Right hindlimb (tissue), 1 donor: Measurements from ENCODE around the gene IL9.

ENCODE experiments used
- DNase-seq: peaks from one replicate; pipeline ENCODE4 v3.0.0-alpha.2; 2018

The IL9 gene

DNA sequence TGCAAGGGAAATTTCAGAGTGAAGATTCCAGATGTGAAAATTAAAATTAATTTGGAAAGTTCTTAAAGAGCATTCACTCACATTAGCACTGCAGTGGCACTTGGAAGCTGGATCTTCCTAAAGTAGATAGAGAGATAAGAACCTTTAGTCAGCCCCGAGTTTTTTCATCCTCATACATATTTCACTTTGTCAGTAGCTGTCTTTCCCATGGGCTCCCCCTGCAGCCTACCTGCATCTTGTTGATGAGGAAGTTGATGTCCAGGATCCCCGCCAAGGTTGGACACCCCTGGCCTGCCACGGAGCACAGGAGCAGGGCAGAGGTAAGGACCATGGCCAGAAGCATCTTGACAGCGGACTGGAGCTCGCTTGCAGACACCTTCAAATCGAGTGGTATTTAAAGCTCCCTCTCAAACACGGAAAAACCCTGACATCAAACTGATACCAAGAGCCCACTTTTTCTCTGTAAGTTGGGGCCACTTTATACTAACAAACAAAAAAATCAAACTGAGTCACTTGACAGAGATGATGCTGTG lies at the start of gene IL9:
Gene IL9 (minus strand): TSS at position 368 of the 533 bp plus-strand sequence. CDS start 25 bp downstream, at position 343.
- no peak for DNase-seq

DNA sequence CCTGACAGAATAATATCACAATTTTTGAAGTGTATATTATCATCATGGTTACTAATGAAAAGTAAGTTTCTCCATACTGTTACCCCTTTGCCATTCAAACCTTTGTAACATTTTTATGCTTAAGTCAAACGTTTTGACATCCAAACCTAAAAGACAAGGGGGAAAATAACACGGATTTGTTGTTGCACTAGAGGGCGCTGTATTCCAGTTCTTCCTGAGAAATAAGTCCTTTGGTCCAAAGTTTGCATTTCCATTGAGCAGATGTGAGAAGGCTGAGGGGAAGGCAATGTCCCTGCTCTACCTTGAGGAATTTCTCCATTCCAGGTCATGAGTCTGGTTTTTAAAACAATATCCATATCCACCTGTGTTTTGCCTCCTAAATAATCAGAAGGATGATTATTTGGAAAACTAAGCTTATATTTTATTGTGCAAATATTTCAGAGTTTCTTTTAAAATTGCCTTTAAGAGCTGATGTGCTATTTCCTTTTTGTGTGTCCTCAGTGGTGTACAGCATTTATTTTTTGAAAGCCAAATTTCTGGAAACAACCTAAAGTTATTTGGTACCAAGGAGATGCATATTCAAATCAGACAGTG lies 49.4 kb upstream of the IL9 start:
- peak; percentile 54 for DNase-seq

DNA sequence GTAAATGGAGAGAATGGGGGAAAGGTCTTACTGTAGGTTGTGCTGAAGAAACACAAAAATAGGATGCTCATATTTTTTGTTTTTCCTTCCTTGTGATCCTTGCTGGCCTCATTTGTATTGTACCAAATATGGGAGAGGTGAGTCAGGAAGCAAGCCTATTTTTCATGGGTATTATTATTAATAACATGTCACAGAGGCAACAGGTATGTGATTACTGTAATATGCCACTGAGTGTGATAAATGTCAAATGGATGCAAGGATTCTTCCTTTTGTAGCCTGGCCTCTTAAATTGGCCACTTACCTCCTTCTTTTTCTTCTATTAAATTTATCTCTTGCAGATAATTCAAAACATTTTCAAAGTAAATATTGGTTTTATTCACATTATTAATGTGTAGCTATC lies 48.9 kb upstream of the IL9 start:
- DNase-seq: no peak

DNA sequence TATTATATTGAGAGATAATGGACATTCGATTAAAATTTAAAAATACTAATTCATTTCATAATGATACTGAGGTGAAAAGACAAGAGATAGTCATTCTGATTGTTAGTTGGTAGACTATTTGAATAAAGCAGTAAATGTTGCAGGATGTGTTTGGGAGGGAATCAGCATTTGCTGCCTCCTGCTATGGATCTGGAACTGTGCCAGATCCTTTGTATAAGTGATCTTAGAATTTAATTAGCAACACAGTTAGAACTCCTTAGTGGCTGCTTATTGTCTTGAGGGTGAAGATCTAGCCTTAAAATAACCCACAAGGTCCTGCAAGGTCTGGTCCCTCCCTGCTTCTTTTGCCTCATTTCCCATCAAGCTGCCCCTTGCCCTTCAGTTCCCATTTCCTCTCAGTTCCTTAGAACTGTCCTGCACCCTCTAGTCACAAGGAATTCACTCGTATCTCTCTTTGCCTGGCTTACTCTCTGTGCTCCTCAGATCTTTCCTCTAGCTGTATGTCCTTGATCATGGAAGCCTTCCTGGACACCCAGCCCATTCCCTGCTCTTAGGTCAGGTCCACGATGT lies 46.6 kb upstream of the IL9 start:
- DNase-seq: no peak

DNA sequence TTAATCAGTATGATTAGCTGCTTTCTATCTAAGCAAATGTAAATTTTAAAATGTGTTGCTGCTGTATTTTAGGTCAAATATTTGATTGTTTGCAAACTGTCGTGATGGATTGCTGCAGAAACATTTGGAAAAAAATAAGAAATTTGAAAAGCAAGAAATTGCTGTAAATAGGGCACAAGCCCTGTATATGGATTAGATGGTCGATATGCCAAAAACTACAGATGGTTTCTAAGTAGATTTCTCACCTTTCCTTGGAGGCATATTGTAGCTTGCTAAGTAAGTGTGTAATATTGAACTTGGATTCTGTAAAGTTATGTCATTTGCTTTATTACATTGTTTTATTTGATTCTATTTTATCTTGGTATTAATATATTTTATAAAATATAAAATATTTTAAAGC lies 46.1 kb upstream of the IL9 start:
- DNase-seq: no peak

DNA sequence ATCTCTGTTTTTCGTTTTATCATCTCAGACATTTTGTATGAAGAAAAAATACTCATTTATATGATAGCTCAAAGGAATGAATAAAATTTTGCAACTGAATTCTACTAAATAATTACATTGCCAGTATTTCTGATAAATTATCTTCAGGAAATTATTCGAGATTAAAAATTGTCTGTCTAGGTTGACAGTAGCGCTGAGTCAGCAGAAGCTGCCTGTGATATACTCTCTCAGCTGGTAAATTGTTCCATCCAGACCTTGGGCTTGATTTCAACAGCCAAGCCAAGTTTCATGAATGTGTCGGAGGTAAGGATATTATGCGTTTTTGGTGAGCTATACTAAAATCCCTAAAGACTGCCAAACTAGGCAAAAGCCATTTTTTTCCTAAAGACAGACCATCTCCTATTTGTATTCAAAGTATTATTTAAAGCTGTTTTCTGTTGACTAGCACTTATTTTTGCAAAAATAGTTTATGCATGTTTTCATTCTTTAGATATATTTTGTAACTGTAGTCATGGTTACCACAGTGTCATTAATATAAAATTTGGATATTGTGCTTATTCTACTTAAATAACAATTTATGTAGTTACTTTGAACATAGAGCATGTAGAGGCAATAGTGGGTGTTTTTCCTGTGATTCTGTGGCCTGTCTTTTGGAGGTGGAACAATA lies 41.7 kb upstream of the IL9 start:
- DNase-seq: no peak

DNA sequence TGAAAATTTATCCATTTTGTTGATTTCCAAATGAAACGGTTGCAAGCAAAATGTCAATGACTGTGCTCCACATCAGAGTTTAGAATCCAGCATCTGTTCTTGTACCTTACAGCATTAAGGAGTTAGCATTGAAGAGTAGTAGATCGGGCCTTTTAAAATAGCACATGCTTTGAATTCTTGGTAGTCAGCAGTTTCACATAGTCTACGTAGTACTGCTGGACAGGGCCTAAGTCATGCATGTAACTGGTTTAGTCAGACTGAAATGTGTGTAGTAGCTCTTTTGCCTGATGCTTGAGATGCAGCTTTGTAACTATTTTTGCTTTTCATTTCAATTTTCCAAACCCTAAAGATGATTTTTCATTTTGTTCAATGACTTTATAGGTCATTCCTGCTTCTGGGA lies 39.3 kb upstream of the IL9 start:
- DNase-seq: no peak

DNA sequence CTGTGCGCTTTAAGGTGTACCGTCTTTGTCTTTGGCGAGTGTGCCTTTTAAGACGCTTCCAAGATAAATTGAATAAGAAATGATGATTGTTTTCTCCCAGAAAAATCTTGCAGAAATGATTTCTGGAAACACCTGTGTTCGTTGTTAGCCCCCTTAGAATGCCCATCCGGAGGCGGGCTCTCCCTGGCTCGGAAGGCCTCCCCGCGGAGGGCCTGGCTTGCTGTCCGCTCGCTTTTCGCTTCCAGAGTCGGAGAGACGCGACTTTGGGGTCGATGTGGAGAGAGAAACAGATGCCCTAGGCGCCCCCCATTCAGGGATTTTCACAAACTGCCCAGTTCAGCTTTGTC lies 35.3 kb upstream of the IL9 start:
- DNase-seq: no peak

DNA sequence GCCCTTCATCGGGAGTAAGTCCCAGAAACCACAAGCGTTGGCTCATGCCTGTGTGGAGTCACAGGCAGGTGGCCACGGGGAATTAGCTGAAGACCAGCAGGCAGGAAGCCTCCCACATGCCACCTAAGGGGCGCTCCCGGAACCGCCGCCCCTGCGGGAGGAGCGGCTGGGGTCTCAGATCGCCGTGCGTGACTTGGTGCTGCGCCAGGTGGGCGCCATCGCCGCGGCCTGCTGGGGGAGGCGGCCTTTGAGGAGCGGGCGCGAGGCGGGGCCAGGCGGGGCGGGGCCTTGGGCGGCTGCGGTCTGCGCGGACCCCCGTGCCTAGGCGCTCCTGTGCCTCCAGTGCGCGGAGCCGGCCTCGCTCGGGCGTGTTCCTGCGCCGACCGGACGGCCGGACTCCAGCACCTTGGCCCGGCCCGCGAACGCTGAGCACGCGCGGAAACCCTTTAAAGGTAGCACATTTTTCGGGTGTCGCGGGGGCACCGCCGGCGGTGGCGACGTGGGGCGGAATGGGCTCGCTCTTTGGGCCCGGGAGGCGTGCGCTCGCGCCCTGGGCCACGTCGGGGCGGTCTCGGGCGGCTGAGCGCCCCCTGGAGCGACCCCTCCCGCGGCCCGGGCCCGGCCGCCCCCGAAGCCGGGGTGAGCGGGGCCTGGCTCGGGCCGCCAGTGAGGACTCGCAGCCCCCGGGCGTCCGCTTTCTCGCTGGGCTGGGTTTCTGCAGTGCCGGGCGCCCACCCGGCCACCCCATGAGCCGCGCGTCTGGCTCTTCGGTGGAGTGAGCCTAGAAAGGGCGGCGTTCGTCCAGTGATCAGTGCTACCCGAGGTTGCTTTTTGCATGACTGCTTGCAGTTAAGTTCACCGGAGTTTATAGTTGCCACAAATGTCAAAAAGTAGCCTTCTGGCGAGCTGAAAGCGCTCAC lies 34.6 kb upstream of the IL9 start:
- peak; percentile 32 for DNase-seq

DNA sequence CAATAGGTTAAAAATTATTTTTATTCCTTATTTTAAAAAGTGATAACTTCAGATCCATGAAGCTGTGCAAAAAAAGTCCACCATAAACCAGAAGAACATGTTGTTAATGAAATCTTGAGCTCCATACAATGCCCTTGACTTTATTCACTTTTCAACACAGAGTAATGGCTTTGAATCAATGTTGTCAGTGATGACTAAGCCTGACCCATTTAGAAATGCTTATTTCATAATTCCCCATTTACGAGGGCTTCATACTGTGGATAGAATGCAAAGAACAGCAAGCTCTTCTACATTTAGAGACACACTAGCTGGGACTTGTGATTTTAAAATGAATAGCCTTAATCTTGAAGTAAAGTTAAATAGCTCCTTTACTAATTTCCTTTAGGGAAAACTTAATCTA lies 25.7 kb upstream of the IL9 start:
- no peak for DNase-seq

DNA sequence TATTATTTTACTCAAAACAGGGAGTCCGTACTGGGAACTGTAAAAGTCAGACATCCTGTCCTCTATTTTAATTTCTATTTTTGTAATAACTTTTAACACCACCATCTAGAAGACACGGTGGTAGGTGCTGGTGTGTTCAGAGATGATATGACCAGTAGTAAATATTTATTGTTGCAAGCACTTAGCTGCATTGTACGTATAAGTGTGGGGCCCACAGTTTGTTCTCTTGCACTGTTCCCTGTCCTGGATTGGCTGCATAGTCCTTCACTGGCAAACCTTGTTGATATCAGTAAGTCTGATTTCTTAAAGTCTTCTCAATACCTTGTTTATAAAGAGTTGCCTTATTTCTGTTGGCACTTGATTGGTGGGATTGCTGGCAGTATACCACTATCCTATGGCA lies 24.6 kb upstream of the IL9 start:
- DNase-seq: no peak

DNA sequence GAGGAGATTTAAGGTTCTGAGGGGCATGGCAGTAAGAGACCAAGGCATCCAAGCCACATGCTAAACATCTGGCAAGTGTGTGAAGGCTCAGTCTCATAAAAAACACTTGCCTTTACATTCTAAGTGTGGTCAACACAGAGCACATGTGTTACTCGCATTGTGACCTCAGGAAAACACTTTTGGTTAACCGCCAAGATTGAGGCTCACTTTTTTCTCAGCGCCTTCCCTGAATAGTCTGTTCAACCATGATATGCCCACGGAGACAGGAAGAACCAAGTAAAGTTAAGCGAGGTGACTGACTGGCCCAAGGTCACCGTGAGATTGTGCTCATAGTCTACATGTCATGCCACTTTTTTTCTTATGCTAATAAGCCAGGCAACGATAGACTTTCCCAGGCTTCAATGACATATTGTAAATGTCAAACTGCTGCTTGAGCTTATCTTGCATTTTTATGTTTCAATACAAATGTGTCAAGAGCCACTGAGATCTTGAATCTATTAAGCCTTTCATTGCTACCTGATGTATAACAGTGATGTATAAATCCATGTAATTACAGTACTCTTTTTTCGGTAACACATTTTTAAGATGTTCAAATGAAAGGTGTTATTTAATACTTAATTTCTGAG lies 21.1 kb upstream of the IL9 start:
- DNase-seq: no peak

DNA sequence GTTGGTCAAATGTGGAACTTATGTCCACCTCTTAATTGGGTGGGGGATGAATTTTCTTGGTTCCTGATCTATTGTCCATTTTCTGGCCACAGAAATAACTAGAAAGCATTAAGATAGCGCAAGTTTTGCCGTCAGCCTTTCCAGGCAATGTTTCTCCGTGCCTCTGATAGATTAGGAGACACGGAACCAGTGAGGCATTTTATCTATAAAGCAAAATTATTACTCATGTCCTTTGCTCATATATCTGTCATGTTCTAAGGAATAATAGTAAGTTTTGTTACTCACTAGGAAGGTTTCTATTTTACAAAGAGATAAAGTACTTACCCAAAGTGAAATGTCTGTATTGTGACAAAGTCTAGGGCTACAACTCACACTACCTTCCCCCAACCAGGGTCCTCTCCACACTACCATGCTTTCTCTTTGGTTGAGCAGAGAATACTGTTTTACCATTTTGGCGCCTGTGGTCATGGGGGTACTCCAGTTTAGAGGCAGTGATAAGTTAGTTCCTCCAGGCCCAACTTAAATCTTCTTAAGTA lies 19.9 kb upstream of the IL9 start:
- no peak for DNase-seq

DNA sequence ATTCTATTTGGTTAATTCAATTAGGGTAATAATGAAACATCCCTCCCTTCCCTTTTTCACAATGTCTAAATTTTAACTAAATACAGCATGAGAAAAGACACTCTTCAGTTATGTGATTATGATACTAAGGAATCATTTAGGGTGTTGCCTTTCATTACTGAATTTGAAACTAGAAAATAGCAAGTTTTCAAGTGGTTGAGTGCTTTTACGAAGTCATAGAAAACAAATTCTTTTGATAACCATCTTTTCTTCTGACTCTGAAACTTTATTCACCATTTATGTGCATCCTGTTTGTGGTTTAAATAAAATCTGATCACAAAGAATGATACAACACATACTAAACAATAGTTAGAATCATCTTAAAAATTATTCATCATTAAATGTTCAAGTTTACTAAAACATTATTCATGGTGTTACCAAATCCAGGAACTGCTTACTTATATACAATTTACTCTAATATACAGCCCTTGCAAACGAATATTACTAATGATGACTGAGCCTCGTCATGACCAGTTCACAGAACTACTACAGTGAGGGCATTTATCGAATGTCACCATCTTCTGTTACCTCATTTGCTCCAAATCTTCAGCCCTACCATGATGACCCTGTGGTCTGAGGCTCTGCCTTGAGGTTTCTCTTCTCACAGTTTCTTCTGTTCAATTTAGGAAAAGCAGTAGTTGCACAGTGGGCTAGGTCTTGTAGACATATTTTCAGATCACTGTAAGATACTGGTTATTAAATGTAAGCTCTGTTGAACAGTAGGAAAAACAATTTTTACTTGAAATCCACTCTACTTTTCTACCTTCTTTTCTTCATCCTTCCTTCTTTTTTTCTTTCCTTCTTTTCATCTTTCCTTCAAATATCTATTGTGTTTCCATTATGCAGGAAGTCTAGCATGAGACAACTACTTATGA lies 18.3 kb upstream of the IL9 start:
- DNase-seq: no peak

DNA sequence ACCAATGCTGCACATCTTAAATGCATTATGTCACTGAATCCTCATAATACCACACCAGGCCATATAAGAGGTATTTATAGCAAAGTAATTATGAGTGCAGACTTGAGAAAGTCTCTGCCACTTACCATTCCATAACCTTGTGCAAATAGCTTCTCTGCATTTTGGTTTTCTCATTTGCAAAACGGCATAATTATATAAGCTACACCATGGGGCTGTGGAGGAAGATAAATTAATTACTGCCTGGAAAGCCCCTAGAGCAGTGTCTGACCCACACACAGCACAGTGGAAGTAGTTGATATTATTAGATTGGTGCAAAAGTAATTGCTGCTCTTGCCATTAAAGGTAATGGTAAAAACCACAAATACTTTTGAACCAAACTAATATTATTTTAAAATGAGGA lies 9.5 kb upstream of the IL9 start:
- no peak for DNase-seq

DNA sequence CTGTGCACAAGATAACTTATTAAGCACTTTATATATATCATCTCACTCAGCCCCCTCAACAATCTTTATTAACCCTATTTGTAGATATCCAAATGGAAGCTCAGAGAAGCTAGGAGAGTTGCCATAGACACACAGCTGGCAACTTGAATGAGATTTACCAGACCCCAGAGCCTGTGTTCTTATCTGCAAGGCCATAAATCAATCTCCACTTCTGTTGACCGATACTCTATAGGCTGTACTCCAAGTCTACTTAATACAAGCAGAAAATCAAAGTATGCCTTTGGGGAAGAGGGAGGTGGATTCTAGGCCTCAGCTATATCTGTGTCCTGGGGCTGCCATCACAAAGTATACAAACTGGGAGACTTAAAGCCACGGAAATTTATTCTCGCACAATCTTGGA lies 6.0 kb upstream of the IL9 start:
- DNase-seq: no peak

DNA sequence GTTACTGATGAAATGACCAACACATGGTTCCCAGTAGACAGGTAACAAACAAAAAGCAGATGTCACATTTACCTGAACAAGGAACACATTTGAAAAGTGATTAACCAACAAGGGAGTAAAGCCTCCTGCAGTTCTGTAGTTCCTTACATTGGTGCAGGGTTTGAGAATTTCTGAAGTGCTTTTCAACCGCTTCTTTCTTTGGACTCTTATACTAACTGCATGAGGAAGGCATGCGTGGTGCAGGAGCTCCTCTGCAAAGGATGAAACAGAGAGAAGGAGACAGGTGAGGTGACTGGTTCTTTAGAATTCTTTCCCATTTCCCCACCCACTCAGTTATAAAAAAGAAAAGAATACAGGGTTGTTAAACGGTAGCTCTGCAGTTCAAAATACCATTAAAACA lies 4.6 kb upstream of the IL9 start:
- no peak for DNase-seq

DNA sequence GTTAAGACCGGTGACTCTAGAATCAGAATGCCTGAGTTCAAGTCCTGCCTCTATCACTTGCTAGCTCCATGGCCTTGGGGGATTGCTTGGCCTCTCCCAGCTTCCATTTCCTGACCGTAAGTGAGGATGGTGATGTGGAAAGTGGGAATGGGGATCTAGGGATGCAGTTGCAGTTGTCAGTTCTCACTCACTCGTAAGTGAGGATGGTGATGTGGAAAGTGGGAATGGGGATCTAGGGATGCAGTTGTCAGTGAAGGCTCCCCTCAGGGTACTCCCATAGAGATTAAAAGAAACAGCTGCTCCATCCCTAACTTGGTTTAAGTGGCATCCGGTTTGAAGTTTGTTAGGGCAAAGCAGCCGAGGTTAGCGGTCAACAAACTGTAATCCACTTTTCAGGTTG lies 3.0 kb upstream of the IL9 start:
- no peak for DNase-seq

DNA sequence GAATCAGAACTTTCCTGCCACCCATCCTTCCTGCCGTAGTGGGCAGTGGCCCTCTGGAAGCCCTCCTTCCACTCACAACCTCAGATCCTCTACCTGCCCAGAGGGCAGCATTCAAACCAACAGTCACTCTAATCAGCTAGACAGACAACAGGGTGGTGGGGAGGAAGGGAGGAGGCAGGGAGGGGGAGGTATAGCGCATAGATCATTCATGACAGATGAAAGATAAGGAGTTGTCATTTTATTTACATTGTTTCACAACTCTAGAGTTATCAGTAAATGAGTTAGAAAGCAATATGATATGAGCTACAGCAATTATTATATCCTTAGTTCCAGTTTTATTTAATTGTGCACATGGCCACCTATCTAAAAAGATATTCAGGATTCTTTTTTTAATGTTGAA lies 852 bp downstream of the IL9 start:
- DNase-seq: no peak

DNA sequence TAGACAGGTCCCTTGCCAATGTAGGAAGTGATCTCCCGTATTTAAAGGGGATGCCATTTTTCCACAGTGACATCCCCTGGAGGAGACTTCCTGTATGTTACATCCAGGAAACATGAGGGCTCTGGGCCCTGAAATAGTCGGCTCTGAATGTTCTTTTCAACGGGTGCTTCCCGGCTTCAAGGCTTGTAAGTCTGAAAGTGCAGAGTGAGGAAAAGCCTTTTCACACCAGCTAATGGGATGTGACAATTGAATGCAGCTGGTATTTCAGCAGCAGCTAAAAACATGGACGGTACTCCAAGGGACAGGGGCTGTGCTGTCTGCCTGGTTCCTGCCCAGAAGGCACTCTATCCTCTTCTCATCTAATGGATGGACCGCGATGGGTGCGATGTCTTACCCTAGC lies 1.4 kb downstream of the IL9 start:
- no peak for DNase-seq

DNA sequence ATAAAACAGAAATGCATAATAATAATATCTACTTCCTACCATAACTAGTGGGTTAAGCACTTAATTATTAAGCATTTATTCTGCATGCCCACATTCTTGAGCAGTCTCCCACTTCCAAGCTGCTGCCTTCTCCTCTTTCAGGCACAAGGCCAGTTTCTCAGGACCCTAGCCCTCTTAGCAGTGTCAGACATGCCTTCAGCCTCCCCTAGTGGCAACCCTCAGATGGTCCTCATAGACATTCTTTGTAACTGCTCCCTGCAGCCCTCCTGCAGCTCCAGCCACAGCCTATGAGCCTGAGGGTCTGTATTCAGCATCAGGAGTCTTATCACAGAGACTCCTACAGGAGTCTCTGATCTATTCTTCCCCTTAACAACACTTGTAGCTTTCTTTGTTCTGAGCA lies 3.9 kb downstream of the IL9 start:
- no peak for DNase-seq

DNA sequence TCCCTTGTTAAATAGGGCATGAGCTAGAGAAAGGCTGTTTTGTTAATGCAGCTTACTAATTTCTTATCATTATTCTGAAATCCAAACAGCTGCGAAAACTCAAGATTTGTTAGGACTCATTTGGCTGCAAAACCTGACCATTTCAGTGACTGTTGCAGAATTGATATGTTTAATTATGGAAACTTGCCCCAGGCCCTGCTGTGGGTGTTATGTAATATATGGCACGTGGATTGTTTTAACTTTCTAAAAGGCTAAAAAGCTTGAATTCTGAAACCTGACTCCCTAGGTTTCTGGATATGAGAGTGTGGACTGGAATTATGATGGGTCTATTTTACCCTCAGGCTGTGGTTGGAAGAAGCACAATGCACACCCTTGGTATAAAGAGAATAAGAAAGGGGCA lies 4.4 kb downstream of the IL9 start:
- DNase-seq: no peak
